ENCODE results near the gene TK1.

Gene TK1, protein sequence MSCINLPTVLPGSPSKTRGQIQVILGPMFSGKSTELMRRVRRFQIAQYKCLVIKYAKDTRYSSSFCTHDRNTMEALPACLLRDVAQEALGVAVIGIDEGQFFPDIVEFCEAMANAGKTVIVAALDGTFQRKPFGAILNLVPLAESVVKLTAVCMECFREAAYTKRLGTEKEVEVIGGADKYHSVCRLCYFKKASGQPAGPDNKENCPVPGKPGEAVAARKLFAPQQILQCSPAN

DNA sequence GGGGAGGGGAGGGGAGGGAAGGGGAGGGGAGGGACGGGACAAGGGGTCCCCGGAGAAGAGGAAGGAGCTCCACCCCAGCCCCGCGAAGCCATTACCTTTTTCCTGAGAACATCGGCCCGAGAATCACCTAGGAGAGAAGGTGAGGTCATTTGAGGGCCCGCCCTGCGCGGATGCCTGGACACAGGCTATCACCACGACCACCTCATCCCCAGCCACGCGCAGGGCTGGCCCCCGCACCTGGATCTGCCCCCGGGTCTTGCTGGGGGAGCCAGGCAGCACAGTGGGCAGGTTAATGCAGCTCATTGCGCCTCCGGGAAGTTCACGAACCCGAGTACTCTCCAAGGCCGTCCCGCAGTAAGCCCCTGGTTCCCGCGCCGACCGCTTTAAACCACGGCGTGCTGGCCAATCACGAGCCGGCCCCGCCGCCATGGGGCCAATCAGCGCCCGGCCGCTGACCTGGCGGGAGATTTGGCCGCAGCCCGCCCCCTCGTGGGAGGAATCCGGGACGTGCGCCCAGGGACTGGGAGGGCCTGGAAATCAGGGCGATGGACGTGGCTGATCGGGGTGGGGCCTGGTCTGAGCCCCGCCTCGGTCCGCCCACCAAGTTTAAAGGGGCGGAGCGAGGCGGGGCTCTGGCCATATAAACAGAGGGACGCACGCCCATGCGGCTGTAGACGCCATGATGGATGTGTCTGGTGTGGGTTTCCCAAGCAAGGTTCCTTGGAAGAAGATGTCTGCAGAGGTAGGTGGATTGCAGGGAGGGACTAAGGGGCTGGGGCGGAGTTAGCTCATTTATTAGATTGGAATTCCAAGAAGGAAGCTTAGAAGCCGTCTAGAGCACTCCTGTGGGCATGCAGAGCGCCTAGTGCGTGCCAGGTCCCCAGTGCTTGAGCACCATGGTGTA is at the start of gene TK1, which contains the start of gene AFMID:
Gene TK1 (minus strand): TSS at position 361 of the 904 bp plus-strand sequence. CDS start 58 bp downstream, at position 303.
Gene AFMID (plus strand): TSS at position 671 of the 904 bp plus-strand sequence. CDS start 9 bp downstream, at position 680.
- TF ChIP-seq EGR1 (IDR thresholded peaks at IDR 0.05) (0 out of 2 replicates have a peak, but pooled peaks have one; percentile 22), FOXM1 (IDR thresholded peaks at IDR 0.05; ENCODE audit: borderline replicate concordance, low read depth) (peak; percentile 90), ZBTB7A (IDR thresholded peaks at IDR 0.05; ENCODE audit: low read depth) (peak; percentile 51; the same call in 1 of the 2 replicates), YY1 (IDR thresholded peaks at IDR 0.05; ENCODE audit: low read depth) (peak; percentile 90), EP300 (IDR thresholded peaks at IDR 0.05; ENCODE audit: borderline replicate concordance) (no peak), RAD21 (IDR thresholded peaks at IDR 0.05; ENCODE audit: low read depth) (no peak), TEAD4 (IDR thresholded peaks at IDR 0.05) (peak; percentile 95), NFIC (IDR thresholded peaks at IDR 0.05) (no peak), REST (IDR thresholded peaks at IDR 0.05; ENCODE audit: low read depth) (no peak), TCF12 (IDR thresholded peaks at IDR 0.05; ENCODE audit: low read depth) (no peak), TAF1 (IDR thresholded peaks at IDR 0.05; ENCODE audit: low read depth) (peak; percentile 58; the same call in 1 of the 2 replicates), CREB1 (IDR thresholded peaks at IDR 0.05; ENCODE audit: low read depth) (peak; percentile 23; the same call in 1 of the 2 replicates), CEBPB (IDR thresholded peaks at IDR 0.05) (no peak), USF1 (IDR thresholded peaks at IDR 0.05) (peak; percentile 46)
- TF ChIP-seq, protein P1, sequence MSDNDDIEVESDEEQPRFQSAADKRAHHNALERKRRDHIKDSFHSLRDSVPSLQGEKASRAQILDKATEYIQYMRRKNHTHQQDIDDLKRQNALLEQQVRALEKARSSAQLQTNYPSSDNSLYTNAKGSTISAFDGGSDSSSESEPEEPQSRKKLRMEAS (IDR thresholded peaks at IDR 0.05), result peak; percentile 78

- no peak for TF ChIP-seq EGR1 (IDR thresholded peaks at IDR 0.05)
Measured at GRCh38 chr17:78235885-78236284, 49.0 kb upstream of the TK1 start.

DNA sequence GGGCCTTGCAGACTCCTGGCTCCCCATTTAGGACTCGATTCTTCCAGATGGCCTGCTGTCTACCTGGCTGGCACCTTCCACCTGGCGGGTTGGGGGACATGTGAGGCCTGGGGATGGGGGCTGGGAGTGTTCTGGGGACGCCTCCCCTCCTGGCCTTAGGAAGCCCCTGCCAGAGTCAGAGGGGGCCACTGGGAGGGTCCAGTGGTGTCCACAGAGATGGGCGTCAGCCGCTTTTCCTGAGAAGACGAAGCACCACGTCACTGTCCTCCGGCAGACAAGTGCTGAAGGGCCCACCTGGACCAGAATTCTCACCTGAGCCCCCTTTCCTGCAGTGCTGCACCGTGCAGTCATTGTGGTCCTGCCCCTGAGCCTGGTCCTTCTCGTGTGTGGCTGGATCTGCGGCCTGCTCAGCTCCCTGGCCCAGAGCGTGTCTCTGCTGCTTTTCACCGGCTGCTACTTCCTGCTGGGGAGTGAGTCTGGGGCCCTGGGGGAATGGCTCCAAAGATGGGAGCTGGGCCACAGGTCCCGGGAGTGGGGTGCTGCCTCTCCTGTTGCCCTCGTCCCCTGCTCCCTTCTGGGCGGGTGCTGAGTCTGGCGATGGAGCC is 47.5 kb upstream of the TK1 start:
- TF ChIP-seq REST (IDR thresholded peaks at IDR 0.05; ENCODE audit: low read depth) (no peak), FOXM1 (IDR thresholded peaks at IDR 0.05; ENCODE audit: borderline replicate concordance, low read depth) (no peak), TEAD4 (IDR thresholded peaks at IDR 0.05) (no peak), TAF1 (IDR thresholded peaks at IDR 0.05; ENCODE audit: low read depth) (no peak)
- TF ChIP-seq, protein P1 (IDR thresholded peaks at IDR 0.05), result no peak

- TF ChIP-seq FOXM1 (IDR thresholded peaks at IDR 0.05; ENCODE audit: borderline replicate concordance, low read depth), result no peak
- no peak for TF ChIP-seq ZBTB7A (IDR thresholded peaks at IDR 0.05; ENCODE audit: low read depth)
- TF ChIP-seq YY1 (IDR thresholded peaks at IDR 0.05; ENCODE audit: low read depth), result no peak
- no peak for TF ChIP-seq RAD21 (IDR thresholded peaks at IDR 0.05; ENCODE audit: low read depth)
- TF ChIP-seq TEAD4 (IDR thresholded peaks at IDR 0.05), result no peak
- no peak for TF ChIP-seq CREB1 (IDR thresholded peaks at IDR 0.05; ENCODE audit: low read depth)
- no peak for TF ChIP-seq USF1 (IDR thresholded peaks at IDR 0.05)
- TF ChIP-seq EP300 (IDR thresholded peaks at IDR 0.05; ENCODE audit: borderline replicate concordance), result no peak
- no peak for TF ChIP-seq EGR1 (IDR thresholded peaks at IDR 0.05)
- no peak for TF ChIP-seq REST (IDR thresholded peaks at IDR 0.05; ENCODE audit: low read depth)
- TF ChIP-seq, protein P1 (IDR thresholded peaks at IDR 0.05), result no peak
- no peak for TF ChIP-seq TCF12 (IDR thresholded peaks at IDR 0.05; ENCODE audit: low read depth)
- no peak for TF ChIP-seq CEBPB (IDR thresholded peaks at IDR 0.05)
- TF ChIP-seq NFIC (IDR thresholded peaks at IDR 0.05), result no peak
- TF ChIP-seq TAF1 (IDR thresholded peaks at IDR 0.05; ENCODE audit: low read depth), result no peak
Measured at GRCh38 chr17:78233678-78234077, 46.8 kb upstream of the TK1 start.

All from Ishikawa (cell line).